PC-9 (cell line): Measurements from ENCODE around the gene HOXA5.

Source experiments
- CTCF ChIP-seq: fragments of 200-600 bp; sonication (generic); conservative IDR thresholded peaks from 2 replicates; pipeline ENCODE4 v1.6.1; 2017; ENCODE audit warnings: mixed run types, antibody characterized with exemption, mild to moderate bottlenecking, moderate library complexity
- EZH2 ChIP-seq: fragments of 200-600 bp; sonication (generic); IDR thresholded peaks from 2 replicates; pipeline ENCODE4 v1.8.0; 2017; ENCODE audit warnings: antibody characterized with exemption, low read depth

GRCh38 chr7:27173956-27174873, 30.7 kb upstream of the HOXA5 start, which contains the start of gene HOXA10:
- TF ChIP-seq EZH2 (no peak), CTCF (no peak)
